Prostate gland (tissue), 2 donors: ENCODE results near the gene MMP10. TPM values are rescaled to one million over a fixed set of nuclear protein-coding genes. Genes with fewer than 3 reads are reported as not detected.

ENCODE experiments used
- DNase-seq: peaks from one replicate; pipeline ENCODE4 v3.0.0-alpha.2; 2019; ENCODE audit warnings: low spot score
- H3K27ac ChIP-seq, 2 donors: fragments of 200-600 bp; sonication (generic); 2 replicates each; pipeline ENCODE4 v1.5.1; 2017 to 2019
- H3K27me3 ChIP-seq: fragments of 200-600 bp; sonication (generic); replicated peaks from 2 replicates; pipeline ENCODE4 v1.5.1; 2019; ENCODE audit not compliant: insufficient read depth
- H3K36me3 ChIP-seq, 2 donors: fragments of 200-600 bp; sonication (generic); 1 replicate in 1 of 2; 2 replicates in 1 of 2; pipeline versions ENCODE4 v1.5.1 to v1.8.1; 2017 to 2019
- H3K4me1 ChIP-seq: fragments of 200-600 bp; sonication (generic); replicated peaks from 2 replicates; pipeline ENCODE4 v1.5.1; 2019
- H3K4me3 ChIP-seq, 2 donors: fragments of 200-600 bp; sonication (generic); 2 replicates each; pipeline ENCODE4 v1.5.1; 2017 to 2019
- H3K9me3 ChIP-seq: fragments of 200-600 bp; sonication (generic); 2 replicates; pipeline ENCODE4 v1.5.1; 2017
- POLR2A ChIP-seq: fragments of 450-650 bp; IDR thresholded peaks from one replicate; pipeline ENCODE4 v1.6.1; 2016; ENCODE audit warnings: antibody characterized with exemption, mild to moderate bottlenecking
- POLR2AphosphoS5 ChIP-seq: sonication (generic); formaldehyde crosslinking; IDR thresholded peaks from one replicate; pipeline ENCODE4 v1.6.1; 2017; ENCODE audit warnings: antibody characterized with exemption
- whole genome bisulfite sequencing: methylation state at CpG from one replicate; pipeline ENCODE4 v1.1.5; 2018; 5-methylcytosine and 5-hydroxymethylcytosine counted together
- intact Hi-C: fragments of 100-400 bp; cut with DNase I; formaldehyde crosslinking; loops from one replicate; pipeline ENCODE4 v1.14.2; 2022
- total RNA-seq, 2 donors: library from RNA; depleted of rRNA; stranded (reverse); fragments of >200 nt; gene quantifications; one replicate each; pipeline ENCODE4 v1.1.0, GENCODE V29; 2016
- TF ChIP-seq, protein P1 (sequence below), 4 experiments: fragments of 200-600 bp in 2 of 4; fragments of 450-650 bp in 2 of 4; sonication (generic) in 2 of 4; IDR thresholded peaks; 1 replicate in 3 of 4; 2 replicates in 1 of 4; pipeline ENCODE4 v1.5.1; 2016 to 2019; ENCODE audit warnings: antibody characterized with exemption in 4 of 4, mild to moderate bottlenecking in 2 of 4, moderate library complexity in 2 of 4

MMP10 gene
- 1 to 10 TPM in 1 of 2 donors, under 1 TPM in 1; 0.18 to 3.6 TPM for total RNA-seq

GRCh38 chr11:102780491-102780918 lies at the start of gene MMP10:
Gene MMP10 (minus strand): TSS chr11:102780628. CDS start chr11:102780591, 37 bp downstream.
- Histone ChIP-seq H3K9me3 (no peaks in the 10 kb centered on the region), H3K27me3 (no peaks in the 10 kb centered on the region), H3K4me1 (no peaks in the 10 kb centered on the region), H3K27ac (no peak within 1 kb of the TSS), H3K36me3 (no peaks in the 10 kb centered on the region), H3K4me3 (no peak within 1 kb of the TSS)
- WGBS, result 26% methylated on average over 2 of the region's 2 CpGs
- DNase-seq, result no peak
- TF ChIP-seq, protein P1, sequence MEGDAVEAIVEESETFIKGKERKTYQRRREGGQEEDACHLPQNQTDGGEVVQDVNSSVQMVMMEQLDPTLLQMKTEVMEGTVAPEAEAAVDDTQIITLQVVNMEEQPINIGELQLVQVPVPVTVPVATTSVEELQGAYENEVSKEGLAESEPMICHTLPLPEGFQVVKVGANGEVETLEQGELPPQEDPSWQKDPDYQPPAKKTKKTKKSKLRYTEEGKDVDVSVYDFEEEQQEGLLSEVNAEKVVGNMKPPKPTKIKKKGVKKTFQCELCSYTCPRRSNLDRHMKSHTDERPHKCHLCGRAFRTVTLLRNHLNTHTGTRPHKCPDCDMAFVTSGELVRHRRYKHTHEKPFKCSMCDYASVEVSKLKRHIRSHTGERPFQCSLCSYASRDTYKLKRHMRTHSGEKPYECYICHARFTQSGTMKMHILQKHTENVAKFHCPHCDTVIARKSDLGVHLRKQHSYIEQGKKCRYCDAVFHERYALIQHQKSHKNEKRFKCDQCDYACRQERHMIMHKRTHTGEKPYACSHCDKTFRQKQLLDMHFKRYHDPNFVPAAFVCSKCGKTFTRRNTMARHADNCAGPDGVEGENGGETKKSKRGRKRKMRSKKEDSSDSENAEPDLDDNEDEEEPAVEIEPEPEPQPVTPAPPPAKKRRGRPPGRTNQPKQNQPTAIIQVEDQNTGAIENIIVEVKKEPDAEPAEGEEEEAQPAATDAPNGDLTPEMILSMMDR (IDR thresholded peaks at IDR 0.05), result peak in 2 of 4 experiments; percentile 15 to 28
- TF ChIP-seq POLR2AphosphoS5, result no peak
- intact Hi-C loops, result no loop called here

DNA sequence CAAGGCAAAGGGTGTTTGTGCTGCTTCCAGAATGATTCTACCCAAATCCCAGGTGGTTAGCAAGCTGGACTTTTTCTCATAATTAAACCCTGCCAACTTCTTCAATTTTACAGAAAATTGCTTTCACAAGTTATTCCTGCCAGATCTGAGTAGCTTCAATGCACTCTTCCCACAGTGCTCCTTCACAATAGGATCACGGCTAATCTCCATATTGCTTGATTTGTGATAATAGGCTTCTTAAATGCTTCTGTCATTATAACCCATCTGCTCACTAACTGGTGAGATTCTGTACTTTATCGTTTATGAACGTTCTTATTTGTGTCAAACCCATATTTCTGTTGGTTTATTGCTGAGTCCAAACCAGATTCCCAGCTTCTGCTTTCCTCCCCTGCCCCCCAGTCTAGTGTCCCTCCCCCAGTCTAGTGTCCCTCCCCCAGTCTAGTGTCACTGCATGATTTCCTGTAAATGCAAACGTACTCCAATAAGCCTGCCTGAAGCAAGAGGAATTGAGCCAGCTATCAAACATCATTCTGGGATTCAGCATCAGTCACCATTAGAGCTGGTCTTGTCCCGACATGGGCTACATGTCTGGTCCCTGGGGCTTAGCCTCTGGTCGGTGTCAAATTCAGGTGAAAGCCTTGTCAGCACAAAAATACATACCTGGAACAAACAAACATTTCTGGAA lies 49.0 kb upstream of the MMP10 start:
- intact Hi-C loops, result no loop called here
- Histone ChIP-seq H3K27ac (no peak overlapping the region), H3K36me3 (no peaks in the 10 kb centered on the region), H3K9me3 (no peaks in the 10 kb centered on the region), H3K27me3 (no peaks in the 10 kb centered on the region), H3K4me1 (no peaks in the 10 kb centered on the region), H3K4me3 (no peak overlapping the region)
- no peak for TF ChIP-seq POLR2AphosphoS5
- TF ChIP-seq, protein P1 (IDR thresholded peaks at IDR 0.05), result no peak
- no peak for TF ChIP-seq POLR2A
- no peak for DNase-seq
- 32% methylated on average over 6 of the region's 6 CpGs for WGBS

GRCh38 chr11:102824556-102824955 lies 44.1 kb upstream of the MMP10 start:
- DNase-seq, result no peak
- no peak overlapping the region for H3K27ac ChIP-seq
- no peaks in the 10 kb centered on the region for H3K9me3 ChIP-seq
- 90% methylated on average over 1 of the region's 1 CpG for WGBS
- TF ChIP-seq POLR2AphosphoS5, result no peak
- no peak for TF ChIP-seq POLR2A
- TF ChIP-seq, protein P1 (IDR thresholded peaks at IDR 0.05), result no peak
- intact Hi-C loops, result no loop called here
- H3K4me1 ChIP-seq, result no peaks in the 10 kb centered on the region
- no peaks in the 10 kb centered on the region for H3K27me3 ChIP-seq
- H3K36me3 ChIP-seq, result no peaks in the 10 kb centered on the region
- H3K4me3 ChIP-seq, result no peak overlapping the region

DNA sequence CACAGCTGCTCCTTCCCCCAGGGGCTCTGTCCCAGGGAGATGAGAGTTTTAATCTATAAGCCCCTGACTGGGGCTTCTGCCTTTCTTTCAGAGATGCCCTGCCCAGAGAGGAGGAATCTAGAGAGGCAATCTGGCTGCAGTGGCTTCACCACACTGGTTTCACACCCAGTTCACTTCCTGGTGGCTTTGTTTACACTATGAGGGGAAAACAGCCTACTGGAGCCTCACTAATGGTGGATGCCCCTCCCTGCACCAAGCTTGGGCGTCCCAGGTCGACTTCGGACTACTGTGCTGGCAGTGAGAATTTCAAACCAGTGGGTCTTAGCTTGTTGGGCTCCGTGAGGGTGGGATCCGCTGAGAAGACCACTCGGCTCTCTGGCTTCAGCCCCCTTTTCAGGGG lies 39.1 kb upstream of the MMP10 start:
- DNase-seq, result no peak
- H3K27me3 ChIP-seq, result no peaks in the 10 kb centered on the region
- no peak overlapping the region for H3K27ac ChIP-seq
- WGBS, result 65% methylated on average over 6 of the region's 6 CpGs
- intact Hi-C loops, result no loop called here
- no peak overlapping the region for H3K4me3 ChIP-seq
- H3K4me1 ChIP-seq, result no peaks in the 10 kb centered on the region
- no peaks in the 10 kb centered on the region for H3K36me3 ChIP-seq
- TF ChIP-seq, protein P1 (IDR thresholded peaks at IDR 0.05), result no peak
- TF ChIP-seq POLR2A (no peak), POLR2AphosphoS5 (no peak)
- H3K9me3 ChIP-seq, result no peaks in the 10 kb centered on the region

DNA sequence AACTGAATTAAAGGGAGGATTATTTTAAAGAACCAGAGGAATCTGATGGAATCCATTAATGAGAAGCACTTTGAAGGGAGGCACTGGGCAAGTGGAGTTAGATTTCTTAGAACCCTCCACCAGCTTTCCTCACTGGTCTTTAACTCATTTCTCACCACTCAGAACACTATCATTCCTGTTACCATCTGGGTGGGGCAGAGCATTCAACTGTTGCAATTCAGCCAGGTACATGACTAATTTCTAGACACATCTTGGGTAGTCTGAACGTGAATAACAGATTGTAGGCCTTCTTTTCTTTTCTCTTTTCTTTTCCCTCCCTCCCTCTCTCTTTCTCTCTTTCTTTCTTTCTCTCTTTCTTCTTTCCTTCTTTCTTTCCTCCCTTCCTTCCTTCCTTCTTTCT lies 33.1 kb upstream of the MMP10 start:
- Histone ChIP-seq H3K4me1 (no peaks in the 10 kb centered on the region), H3K4me3 (no peak overlapping the region), H3K27ac (no peak overlapping the region), H3K9me3 (no peaks in the 10 kb centered on the region), H3K27me3 (no peaks in the 10 kb centered on the region), H3K36me3 (no peaks in the 10 kb centered on the region)
- no peak for TF ChIP-seq POLR2AphosphoS5
- TF ChIP-seq, protein P1 (IDR thresholded peaks at IDR 0.05), result no peak
- no peak for TF ChIP-seq POLR2A
- WGBS, result 90% methylated on average over 1 of the region's 1 CpG
- intact Hi-C loops, result no loop called here
- no peak for DNase-seq
